HG02642 (cell line): ENCODE measurements around the gene C2CD4A.

Experiments
- ATAC-seq: cut with Tn5 transposase; IDR thresholded peaks from one replicate; pipeline ENCODE4 v1.9.1; 2021; ENCODE audit warnings: mild to moderate bottlenecking; ENCODE audit not compliant: unreplicated experiment, poor library complexity

C2CD4A gene

DNA sequence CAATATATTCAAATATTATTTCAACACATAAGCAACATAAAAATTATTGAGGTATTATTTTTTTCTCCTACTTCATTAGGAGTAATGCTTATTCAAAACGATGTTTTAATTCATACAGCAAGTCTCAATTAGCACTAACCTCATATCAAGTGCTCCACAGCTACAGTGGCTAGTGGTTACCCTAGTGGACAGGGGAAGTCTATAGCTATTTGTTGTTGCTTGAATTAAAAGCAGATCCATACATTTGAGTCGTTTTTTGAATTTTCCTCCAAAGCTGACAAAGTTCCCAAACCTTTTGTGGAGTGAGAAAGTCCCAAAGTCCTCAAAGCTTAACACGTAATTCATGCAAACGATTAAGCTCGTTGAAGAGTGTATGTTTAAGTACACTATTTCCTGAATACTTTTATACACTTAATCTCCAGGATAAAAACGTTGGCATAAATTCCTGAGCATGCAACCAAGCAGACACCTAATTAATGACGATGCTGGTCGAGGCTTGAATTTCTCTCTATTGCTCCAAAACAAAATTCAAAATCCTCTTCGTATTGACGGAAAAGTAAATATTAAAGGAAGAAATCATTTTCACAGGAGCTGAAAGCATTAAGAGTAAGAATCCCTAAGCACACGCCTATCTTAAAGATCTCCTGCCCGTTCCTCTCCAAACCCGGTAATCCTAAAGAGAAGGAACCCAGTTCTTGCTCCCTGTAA lies 7.5 kb upstream of the C2CD4A start:
- ATAC-seq = no peak

GRCh38 chr15:62059816-62060112 lies 7.0 kb upstream of the C2CD4A start:
- ATAC-seq = peak; percentile 77

GRCh38 chr15:62060113-62060895 lies 6.5 kb upstream of the C2CD4A start, which contains the start of gene VPS13C:
VPS13C (minus strand) TSS chr15:62060447; CDS start chr15:62060374, 73 bp downstream.
- peak; percentile 92 for ATAC-seq

DNA sequence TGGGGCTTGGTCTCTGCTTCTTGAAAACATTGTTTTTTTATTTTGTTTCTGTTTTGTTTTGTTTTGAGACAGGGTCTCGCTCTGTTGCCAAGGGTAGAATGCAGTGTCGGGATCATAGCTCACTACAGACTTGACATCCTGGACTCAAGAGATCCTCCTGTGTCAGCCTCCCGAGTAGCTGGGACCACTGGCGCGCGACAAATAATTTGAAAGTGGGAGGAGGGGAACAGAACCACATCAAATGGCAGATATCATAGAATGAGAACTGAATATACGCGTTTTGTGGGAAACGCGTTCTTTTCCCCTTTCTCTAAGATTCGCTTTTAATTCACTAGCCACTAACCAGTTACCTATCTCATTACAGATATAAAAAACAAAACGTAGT lies 5.9 kb upstream of the C2CD4A start:
- no peak for ATAC-seq

- no peak for ATAC-seq
Measured at GRCh38 chr15:62063825-62064635, 2.7 kb upstream of the C2CD4A start.

- no peak for ATAC-seq
Measured at GRCh38 chr15:62067448-62068044, 769 bp downstream of the C2CD4A start.

GRCh38 chr15:62068071-62068809 lies 1.5 kb downstream of the C2CD4A start:
- no peak for ATAC-seq

DNA sequence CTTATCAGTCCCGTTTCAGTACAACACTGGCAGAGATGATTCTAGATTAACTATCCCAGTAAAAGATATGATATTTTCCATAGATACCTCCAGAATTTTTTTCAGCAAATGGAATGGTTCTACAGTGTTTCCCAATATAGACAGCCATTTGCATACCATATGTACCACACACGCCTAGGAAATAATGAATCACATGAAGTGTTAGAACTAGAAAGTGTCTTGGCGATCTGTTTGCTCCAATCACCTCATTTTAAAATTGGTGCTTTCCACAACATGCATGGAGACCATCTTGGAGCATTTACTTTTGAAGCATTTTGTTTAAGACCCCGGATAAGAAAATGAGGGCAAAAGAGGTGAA lies 2.0 kb downstream of the C2CD4A start:
- no peak for ATAC-seq

DNA sequence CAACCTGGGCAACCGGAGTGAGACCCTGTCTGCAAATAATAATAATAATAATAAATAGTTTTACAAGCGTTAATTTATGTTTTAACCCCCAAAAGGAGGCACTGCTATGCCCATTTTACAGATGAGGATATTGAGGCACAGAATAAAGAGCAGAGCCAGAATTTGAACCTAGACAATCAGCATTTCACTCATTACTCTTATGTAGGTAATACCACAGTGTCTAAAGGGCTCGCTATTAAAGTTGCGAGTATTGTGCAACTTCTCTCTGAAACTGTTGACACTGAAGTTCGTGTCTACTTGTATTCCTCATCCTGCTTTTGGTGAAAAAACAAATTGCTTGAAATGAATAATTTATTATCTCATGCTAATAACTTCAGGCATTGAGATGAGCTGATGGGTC lies 2.8 kb downstream of the C2CD4A start:
- no peak for ATAC-seq

DNA sequence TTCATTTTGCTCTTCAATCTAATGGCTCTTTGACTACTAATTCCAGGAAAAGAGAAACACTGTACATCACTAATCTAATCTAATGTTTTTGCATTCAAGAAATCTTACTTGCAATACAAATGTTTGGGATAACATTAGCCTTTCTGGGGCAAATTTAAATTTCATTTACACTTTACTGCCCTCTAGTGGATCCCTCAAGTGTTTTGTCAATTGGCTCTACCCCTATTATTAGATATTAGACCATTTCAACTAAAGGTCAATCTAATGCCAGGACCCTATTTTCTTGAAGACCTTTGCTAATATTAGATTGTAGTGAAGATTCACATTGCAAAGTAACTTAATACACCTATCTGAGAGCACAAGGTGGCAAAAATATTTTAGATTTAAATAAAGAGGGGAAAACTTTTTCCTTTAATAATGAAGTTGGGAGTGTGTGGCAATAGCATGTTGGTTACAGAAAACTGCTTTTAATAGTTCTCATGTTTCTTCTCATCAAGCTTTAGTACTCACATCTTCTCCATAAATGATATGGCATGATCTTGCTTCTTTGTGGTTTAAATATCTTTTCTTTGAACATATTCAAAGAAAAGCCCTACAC lies 5.0 kb downstream of the C2CD4A start:
- ATAC-seq = no peak

DNA sequence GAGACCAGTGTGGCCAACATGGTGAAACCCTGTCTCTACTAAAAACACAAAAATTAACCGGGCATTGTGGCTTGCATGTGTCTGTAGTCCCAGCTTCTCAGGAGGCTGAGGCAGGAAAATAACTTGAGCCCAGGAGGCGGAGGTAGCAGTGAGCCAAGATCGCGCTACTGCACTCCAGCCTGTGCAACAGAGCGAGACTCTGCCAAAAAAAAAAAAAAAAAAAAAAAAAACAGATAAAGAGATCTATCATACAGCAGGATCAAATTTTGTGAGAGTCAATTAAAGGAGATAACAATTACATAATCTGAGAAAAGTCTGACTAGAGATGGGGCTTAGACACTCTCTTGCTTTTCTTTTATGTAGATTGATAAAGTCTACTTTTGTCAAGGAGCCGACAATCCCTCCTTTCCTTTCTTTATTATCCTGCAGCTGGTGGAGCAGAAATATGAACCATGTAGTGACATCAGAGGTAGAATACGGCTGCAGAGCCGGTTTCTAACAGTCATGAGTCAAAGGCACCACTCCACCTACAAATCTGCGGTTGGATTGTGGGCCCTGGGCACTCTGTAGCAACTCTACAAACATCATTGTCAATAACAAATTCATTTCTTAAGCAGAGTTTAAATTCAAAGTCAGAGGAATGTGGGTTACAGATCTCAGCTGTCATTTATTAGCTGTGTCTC lies 9.0 kb downstream of the C2CD4A start:
- ATAC-seq = no peak

DNA sequence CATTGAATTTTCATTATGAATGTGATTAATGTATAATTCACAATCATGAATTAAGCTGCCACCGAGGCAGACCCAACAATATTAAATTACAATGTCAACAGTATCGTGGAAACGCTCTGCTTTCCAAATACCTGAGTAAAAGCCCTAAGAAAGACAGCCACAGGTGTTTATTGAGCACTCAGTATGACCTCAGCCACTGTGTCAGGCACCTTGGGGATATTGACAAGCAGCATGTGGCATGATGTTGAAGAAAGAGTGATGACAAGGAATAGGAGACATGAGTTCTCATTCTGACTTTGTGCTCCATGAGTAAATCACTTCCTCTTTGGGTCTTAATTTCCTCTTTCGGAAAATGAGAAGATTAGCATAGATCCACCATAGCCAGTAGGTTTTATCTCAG lies 12.8 kb downstream of the C2CD4A start:
- ATAC-seq = no peak

DNA sequence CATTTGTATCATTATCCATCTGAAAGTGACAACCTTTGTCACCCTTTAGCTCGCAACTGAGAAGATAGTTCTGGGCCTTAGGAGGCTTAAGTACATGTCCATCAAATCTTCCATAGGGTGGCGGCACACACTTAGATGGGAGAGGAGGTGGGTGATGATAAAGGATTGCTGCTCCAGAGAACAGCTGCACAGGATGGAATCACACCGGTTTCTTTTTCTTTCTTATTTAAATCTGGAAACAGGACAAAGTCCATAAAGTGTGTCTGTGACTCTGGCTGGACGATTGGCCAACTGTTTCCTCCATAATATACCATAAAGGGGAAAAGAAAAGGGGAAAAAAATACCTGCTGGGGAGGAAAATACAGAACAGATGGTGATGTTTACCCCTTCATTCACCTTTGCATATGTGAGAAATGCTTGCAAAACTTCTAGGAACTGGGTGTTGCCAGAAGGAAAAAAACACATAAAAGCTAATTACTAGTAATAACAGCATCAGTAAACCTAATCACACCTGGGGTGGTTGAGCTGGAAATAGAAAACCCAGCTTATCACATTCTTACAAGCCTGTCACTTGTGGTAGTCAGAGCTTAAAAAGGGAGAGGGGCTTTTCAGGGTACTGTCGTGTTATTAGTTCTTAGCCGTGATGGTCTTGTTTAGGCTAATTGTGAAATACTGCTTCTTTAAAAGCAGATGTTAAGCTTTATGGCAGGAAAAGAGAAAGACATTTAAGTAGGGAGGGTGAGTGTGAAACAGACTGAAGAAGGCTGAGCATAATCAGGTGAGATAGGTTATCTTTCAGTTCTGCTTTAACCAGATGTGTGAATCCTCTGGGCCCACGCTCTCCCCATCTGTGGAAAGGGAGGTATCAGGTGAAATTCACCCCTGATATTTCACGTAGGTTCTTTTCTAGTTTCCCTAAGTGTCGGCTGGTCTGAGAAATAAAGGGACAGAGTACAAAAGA lies 16.7 kb downstream of the C2CD4A start:
- no peak for ATAC-seq

- ATAC-seq = no peak
Measured at GRCh38 chr15:62085740-62086139, 19.0 kb downstream of the C2CD4A start.

DNA sequence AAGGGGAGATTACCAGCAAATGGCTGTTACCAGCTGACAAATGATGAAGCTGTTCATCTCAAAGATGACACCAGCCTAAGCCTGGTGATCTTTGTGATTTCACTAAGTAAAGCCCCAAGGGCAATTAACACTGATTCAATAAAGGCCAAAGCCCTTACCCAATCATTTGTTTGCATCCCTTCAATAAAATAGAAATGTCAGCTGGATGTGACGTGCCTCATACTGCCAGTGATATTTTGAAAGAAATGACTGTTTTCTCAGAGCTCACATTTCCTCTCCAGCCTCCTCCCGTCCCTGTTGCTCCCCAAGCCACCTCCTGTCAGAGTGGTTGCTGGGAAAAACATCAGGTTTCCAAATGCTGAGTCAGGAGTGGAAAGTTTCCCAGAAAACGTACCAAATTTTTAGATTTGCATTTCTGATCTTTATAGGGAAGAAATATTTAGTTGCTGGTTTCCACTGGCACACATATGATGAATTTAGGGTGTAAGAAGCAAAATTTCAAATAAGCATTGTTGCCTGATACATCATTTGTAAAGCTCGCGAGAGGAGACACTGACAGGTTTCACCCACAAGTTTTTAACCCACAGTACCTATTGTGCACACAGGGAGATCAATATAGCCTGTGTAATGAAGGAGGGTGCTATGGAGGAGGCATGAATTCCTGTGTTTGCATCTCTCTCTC lies 21.0 kb downstream of the C2CD4A start:
- ATAC-seq = no peak

DNA sequence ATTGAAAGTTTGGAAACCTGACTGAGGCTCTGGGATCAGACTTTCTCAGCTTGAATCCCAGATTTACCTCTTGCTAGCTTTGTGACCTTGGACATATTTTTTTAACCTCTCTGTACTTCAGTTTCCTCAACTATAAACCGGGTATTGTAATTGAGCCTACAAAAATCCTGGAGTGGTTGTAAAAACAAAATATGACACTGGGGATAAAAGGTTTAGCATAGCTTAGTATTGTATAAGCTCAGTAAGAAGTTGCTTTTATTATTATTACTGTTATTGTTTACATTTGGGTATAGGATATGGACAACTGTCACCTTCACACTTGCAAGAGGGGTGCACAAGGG lies 21.5 kb downstream of the C2CD4A start:
- no peak for ATAC-seq

DNA sequence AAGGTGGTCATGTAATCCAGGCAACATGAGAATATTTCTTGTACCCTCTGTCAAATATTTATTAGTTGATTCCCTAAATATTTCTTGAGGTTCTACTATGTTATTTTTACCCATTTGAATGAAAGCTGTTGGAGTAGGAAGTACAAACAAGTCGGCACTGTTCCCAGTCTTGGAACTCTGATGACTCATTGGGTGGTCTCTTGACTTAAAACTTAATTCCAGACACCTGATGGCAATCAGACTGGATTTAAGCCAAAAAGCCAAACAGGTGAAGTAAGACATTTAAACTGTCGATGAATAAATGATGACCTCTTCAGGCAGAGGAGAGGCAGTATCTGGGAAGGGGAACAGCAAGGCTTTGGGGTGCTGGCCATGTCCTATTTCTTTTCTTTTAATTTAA lies 22.8 kb downstream of the C2CD4A start:
- ATAC-seq = no peak

DNA sequence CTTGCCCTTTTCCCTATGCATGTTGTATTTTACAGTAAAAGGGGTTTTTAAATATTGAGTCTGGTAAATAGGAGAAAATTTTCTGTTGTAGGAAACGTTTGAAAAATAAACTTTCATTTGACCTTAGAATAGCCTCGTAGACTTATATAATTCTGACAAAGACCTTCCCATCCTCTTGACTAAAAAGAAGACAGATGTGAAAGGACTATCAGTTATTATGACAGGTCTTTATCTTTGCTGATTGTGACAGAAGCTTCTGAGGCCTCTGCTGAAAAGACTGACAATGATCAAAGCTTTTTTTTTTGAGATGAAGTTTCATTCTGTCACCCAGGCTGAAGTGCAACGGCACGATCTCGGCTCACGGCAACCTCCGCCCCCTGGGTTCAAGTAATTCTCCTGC lies 24.2 kb downstream of the C2CD4A start:
- ATAC-seq = no peak
